Measurements from ENCODE around the gene EPHB2. TPM values are rescaled to one million over a fixed set of nuclear protein-coding genes. Genes with fewer than 3 reads are reported as not detected.

Gene EPHB2
- total and polyA plus RNA-seq, 2 experiments from 2014 or later: 1.0 to 5.1 TPM

DNA sequence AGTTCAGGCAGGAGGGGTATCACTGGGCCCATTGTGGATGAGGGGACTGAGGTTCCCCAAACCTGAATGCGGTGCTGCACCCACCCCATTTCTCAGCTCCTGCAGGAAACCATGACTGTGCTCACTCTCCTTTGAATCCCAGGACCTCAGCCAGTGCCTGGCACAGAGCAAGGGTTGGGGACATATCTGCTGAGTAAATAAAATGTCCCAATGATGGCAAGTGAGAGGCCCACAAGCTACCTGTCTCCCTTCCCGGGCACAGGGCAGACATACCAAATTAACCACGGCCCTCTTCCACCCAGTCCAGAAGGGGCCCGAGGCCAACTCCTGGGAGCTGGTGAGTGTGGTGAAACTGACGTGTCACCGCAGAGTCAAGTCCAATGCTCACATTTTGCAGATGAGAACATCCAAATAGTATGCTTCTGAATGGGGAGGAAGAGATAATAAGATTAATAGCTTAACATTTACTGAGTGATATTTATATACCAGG, 97.6 kb downstream of the EPHB2 start:
- Histone ChIP-seq H3K9me2 (ENCODE audit: insufficient read depth) (no peaks in the 10 kb centered on the region), H3K4me2 (ENCODE audit: unreplicated experiment) (peak overlapping the region; percentile 67), H3K9ac (peak overlapping the region; percentile 68), H3K27me3 (replicated peaks; ENCODE audit: insufficient read depth) (no peaks in the 10 kb centered on the region), H3K4me3 (no peak overlapping the region; the same call in 1 of the 2 replicates), H3K4me1 (ENCODE audit: insufficient read depth) (peaks cover 32% of the 10 kb centered on the region), H4K20me1 (ENCODE audit: insufficient read depth) (no peaks in the 10 kb centered on the region), H2AFZ (no peak overlapping the region; the same call in 1 of the 2 replicates), H3K36me3 (ENCODE audit: low read depth) (no peaks in the 10 kb centered on the region), H3K27ac (peak overlapping the region; percentile 94), H3F3A (ENCODE audit: insufficient read depth) (peaks cover 31% of the 10 kb centered on the region), H3K79me2 (ENCODE audit: insufficient read depth) (no peaks in the 10 kb centered on the region), H3K9me3 (ENCODE audit: low read depth) (no peaks in the 10 kb centered on the region)
- peak; percentile 95 for DNase-seq
- in situ Hi-C loops (cut with MboI): no loop called here
- TF ChIP-seq EZH2phosphoT487 (IDR thresholded peaks at IDR 0.05; ENCODE audit: insufficient read depth, low read depth) (no peak), EZH2 (IDR thresholded peaks at IDR 0.05; ENCODE audit: insufficient read depth, poor library complexity, severe bottlenecking) (no peak)
- 15 to 19% methylated on average over 6 of the region's 6 CpGs for WGBS, 2 experiments (ENCODE audit: low coverage in 1 of 2, low lambda C conversion rate in 2 of 2, missing lambda C conversion rate in 2 of 2)

DNA sequence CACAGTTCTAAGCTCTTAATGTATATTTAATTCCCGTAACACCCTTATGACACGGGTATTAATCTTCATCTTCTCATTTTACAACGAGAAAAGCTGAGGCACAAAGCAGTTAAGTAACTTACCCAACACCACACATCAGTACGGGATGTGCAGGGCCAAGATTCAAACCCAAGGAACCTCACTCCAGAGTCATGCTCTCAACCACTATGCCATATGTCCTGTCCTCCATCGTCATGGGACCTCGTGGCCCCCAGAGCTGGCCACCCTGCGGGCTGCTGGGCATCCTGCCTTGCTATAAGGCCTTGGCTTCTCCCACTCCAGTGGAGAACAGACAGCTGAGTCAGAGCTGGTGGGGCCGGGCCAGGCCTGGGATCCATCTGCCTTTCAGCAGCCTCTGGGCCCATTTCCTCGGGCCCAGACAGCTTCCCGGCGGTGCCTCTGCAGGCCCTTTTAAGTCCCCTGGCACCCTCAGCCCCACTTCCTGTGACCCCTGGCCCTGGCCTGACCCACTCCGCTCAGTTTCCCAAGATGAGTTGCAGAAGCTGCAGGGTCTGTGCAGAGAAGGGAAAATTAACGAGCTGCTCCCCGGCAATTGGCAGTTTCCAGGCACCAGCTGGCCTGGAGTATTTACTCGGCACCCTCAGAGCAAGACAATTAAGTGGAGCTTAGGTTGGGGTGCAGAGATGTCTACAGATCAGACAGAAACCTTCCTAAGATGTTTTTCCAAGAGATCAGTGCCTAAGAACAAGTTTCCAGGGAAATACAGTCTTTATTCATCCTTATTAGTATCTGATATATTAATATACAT, 98.2 kb downstream of the EPHB2 start:
- H3K27ac ChIP-seq: peak overlapping the region; percentile 94
- no peaks in the 10 kb centered on the region for H3K9me2 ChIP-seq (ENCODE audit: insufficient read depth)
- peak overlapping the region; percentile 37; the same call in 1 of the 2 replicates for H2AFZ ChIP-seq
- H3K4me3 ChIP-seq: peak overlapping the region; percentile 31
- peak overlapping the region; percentile 68 for H3K9ac ChIP-seq
- peak; percentile 95 for DNase-seq
- no peaks in the 10 kb centered on the region for H3K9me3 ChIP-seq (ENCODE audit: low read depth)
- no peaks in the 10 kb centered on the region for H3K27me3 ChIP-seq (replicated peaks; ENCODE audit: insufficient read depth)
- no peaks in the 10 kb centered on the region for H3K36me3 ChIP-seq (ENCODE audit: low read depth)
- H3F3A ChIP-seq (ENCODE audit: insufficient read depth): peaks cover 31% of the 10 kb centered on the region
- no peak for TF ChIP-seq EZH2phosphoT487 (IDR thresholded peaks at IDR 0.05; ENCODE audit: insufficient read depth, low read depth)
- TF ChIP-seq EZH2 (IDR thresholded peaks at IDR 0.05; ENCODE audit: insufficient read depth, poor library complexity, severe bottlenecking): no peak
- H4K20me1 ChIP-seq (ENCODE audit: insufficient read depth): no peaks in the 10 kb centered on the region
- in situ Hi-C loops (cut with MboI): no loop called here
- peak overlapping the region; percentile 67 for H3K4me2 ChIP-seq (ENCODE audit: unreplicated experiment)
- WGBS, 2 experiments (ENCODE audit: low coverage in 1 of 2, low lambda C conversion rate in 2 of 2, missing lambda C conversion rate in 2 of 2): 2 to 3% methylated on average over 15 of the region's 15 CpGs
- no peaks in the 10 kb centered on the region for H3K79me2 ChIP-seq (ENCODE audit: insufficient read depth)
- H3K4me1 ChIP-seq (ENCODE audit: insufficient read depth): peaks cover 32% of the 10 kb centered on the region

DNA sequence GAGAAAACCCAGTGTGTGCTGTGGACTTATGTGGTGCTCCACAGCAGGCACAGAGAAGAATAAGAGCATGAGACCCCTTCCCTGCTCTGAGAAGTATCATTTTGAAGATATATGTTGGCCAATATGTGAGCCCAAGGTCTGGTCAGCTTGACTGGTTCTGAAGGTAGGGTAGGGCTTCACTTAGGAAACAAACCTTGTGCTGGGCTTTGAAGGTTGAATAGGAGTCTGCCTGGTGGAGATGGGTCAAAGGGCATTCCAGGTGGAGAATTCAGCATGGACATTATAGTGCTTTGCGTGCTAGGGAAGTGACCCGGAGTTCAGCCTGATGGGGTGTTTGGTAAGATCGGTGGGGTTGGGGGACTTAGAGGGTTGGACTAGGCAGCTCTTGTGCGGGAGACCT, 99.1 kb downstream of the EPHB2 start:
- no peaks in the 10 kb centered on the region for H4K20me1 ChIP-seq (ENCODE audit: insufficient read depth)
- no peaks in the 10 kb centered on the region for H3K36me3 ChIP-seq (ENCODE audit: low read depth)
- no peaks in the 10 kb centered on the region for H3K79me2 ChIP-seq (ENCODE audit: insufficient read depth)
- H2AFZ ChIP-seq: no peak overlapping the region
- H3K4me1 ChIP-seq (ENCODE audit: insufficient read depth): peaks cover 23% of the 10 kb centered on the region
- no peak overlapping the region for H3K9ac ChIP-seq
- H3K9me2 ChIP-seq (ENCODE audit: insufficient read depth): no peaks in the 10 kb centered on the region
- 97 to 100% methylated on average over 4 of the region's 4 CpGs for WGBS, 2 experiments (ENCODE audit: low coverage in 1 of 2, low lambda C conversion rate in 2 of 2, missing lambda C conversion rate in 2 of 2)
- H3K9me3 ChIP-seq (ENCODE audit: low read depth): no peaks in the 10 kb centered on the region
- TF ChIP-seq EZH2 (IDR thresholded peaks at IDR 0.05; ENCODE audit: insufficient read depth, poor library complexity, severe bottlenecking): no peak
- no peak for TF ChIP-seq EZH2phosphoT487 (IDR thresholded peaks at IDR 0.05; ENCODE audit: insufficient read depth, low read depth)
- no peak overlapping the region; the same call in 1 of the 2 replicates for H3K27ac ChIP-seq
- peaks cover 31% of the 10 kb centered on the region for H3F3A ChIP-seq (ENCODE audit: insufficient read depth)
- H3K4me3 ChIP-seq: no peak overlapping the region
- in situ Hi-C loops (cut with MboI): no loop called here
- no peak overlapping the region for H3K4me2 ChIP-seq (ENCODE audit: unreplicated experiment)
- DNase-seq: no peak
- no peaks in the 10 kb centered on the region for H3K27me3 ChIP-seq (replicated peaks; ENCODE audit: insufficient read depth)

DNA sequence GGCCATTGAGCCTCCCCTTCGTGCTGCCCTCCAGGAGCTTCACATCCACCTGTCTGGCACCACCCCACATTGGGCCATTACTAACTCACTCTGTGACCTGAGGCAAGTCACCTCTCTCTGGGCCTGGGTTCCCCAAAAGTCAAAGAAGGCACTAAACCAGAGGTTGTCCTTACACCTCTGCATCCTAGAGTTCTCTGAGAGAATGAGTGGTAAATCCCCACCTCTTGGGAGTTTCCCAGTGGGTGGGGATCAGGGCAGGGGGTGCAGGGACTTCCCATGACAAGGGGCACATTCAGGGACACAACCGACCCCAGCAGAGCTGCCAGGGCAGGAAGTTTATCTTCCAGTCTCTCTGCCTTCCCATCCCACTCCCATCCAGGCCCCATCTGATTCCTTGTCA, 99.7 kb downstream of the EPHB2 start:
- peaks cover 31% of the 10 kb centered on the region for H3F3A ChIP-seq (ENCODE audit: insufficient read depth)
- no peak overlapping the region for H3K9ac ChIP-seq
- H3K36me3 ChIP-seq (ENCODE audit: low read depth): no peaks in the 10 kb centered on the region
- DNase-seq: no peak
- no peak overlapping the region for H3K4me3 ChIP-seq
- WGBS, 2 experiments (ENCODE audit: low coverage in 1 of 2, low lambda C conversion rate in 2 of 2, missing lambda C conversion rate in 2 of 2): 85 to 90% methylated on average over 2 of the region's 2 CpGs
- H3K27ac ChIP-seq: no peak overlapping the region
- H2AFZ ChIP-seq: no peak overlapping the region
- in situ Hi-C loops (cut with MboI): no loop called here
- no peaks in the 10 kb centered on the region for H3K79me2 ChIP-seq (ENCODE audit: insufficient read depth)
- no peaks in the 10 kb centered on the region for H3K27me3 ChIP-seq (replicated peaks; ENCODE audit: insufficient read depth)
- TF ChIP-seq EZH2 (IDR thresholded peaks at IDR 0.05; ENCODE audit: insufficient read depth, poor library complexity, severe bottlenecking) (no peak), EZH2phosphoT487 (IDR thresholded peaks at IDR 0.05; ENCODE audit: insufficient read depth, low read depth) (no peak)
- H3K4me2 ChIP-seq (ENCODE audit: unreplicated experiment): no peak overlapping the region
- H3K9me3 ChIP-seq (ENCODE audit: low read depth): no peaks in the 10 kb centered on the region
- H3K4me1 ChIP-seq (ENCODE audit: insufficient read depth): peaks cover 21% of the 10 kb centered on the region
- no peaks in the 10 kb centered on the region for H3K9me2 ChIP-seq (ENCODE audit: insufficient read depth)
- H4K20me1 ChIP-seq (ENCODE audit: insufficient read depth): no peaks in the 10 kb centered on the region

All from GM23248 (cell line).